Astrocyte (in vitro differentiated cells and primary cell): ENCODE measurements around the gene PPP2R5B. TPM values are rescaled to one million over a fixed set of nuclear protein-coding genes. Genes with fewer than 3 reads are reported as not detected.

ENCODE experiments used
- DNase-seq: peaks from one replicate; pipeline ENCODE4 v3.0.0-alpha.2; 2010; ENCODE audit warnings: low read depth
- FAIRE-seq: peaks from 2 replicates; lab custom pipeline; 2011; peaks lifted over from hg19 to GRCh38; lab: Jason Lieb, UNC
- H2AFZ ChIP-seq: 2 replicates; pipeline ENCODE4 v1.6.0; 2012; ENCODE audit warnings: low read depth, low read length, inconsistent platforms
- H3K27ac ChIP-seq: 2 replicates; pipeline ENCODE4 v1.5.1; 2011; ENCODE audit warnings: low read depth, low read length, inconsistent platforms
- H3K27me3 ChIP-seq: 2 replicates; pipeline ENCODE4 v1.6.0; 2011; ENCODE audit warnings: low read length, inconsistent platforms; ENCODE audit not compliant: insufficient read depth
- H3K36me3 ChIP-seq: 2 replicates; pipeline ENCODE4 v1.5.1; 2011; ENCODE audit warnings: low read length, inconsistent platforms; ENCODE audit not compliant: insufficient read depth
- H3K4me1 ChIP-seq: 2 replicates; pipeline ENCODE4 v1.5.1; 2011; ENCODE audit warnings: low read length, inconsistent platforms; ENCODE audit not compliant: insufficient read depth
- H3K4me2 ChIP-seq: 2 replicates; pipeline ENCODE4 v1.6.0; 2012; ENCODE audit warnings: low read length, inconsistent platforms
- H3K4me3 ChIP-seq: 2 replicates; pipeline ENCODE4 v1.5.1; 2011; ENCODE audit warnings: low read depth, mild to moderate bottlenecking, low read length, inconsistent platforms; ENCODE audit not compliant: insufficient read depth
- H3K79me2 ChIP-seq: 2 replicates; pipeline ENCODE4 v1.6.0; 2012; ENCODE audit warnings: mild to moderate bottlenecking, low read length, inconsistent platforms; ENCODE audit not compliant: insufficient read depth
- H3K9ac ChIP-seq: 2 replicates; pipeline ENCODE4 v1.6.0; 2012; ENCODE audit warnings: mild to moderate bottlenecking, low read length, inconsistent platforms
- H3K9me3 ChIP-seq: 2 replicates; pipeline ENCODE4 v1.5.1; 2012; ENCODE audit warnings: low read depth, mild to moderate bottlenecking, low read length, inconsistent platforms; ENCODE audit not compliant: insufficient read depth
- H4K20me1 ChIP-seq: 2 replicates; pipeline ENCODE4 v1.6.0; 2012; ENCODE audit warnings: low read length, inconsistent platforms; ENCODE audit not compliant: insufficient read depth
- H3K27ac Mint-ChIP-seq: one replicate; pipeline ENCODE4 v1.8.0; 2021; ENCODE audit warnings: mild to moderate bottlenecking, mixed read lengths; ENCODE audit not compliant: unreplicated experiment
- H3K27me3 Mint-ChIP-seq: one replicate; pipeline ENCODE4 v1.8.0; 2021; ENCODE audit warnings: low read depth, mixed read lengths; ENCODE audit not compliant: unreplicated experiment
- H3K36me3 Mint-ChIP-seq: one replicate; pipeline ENCODE4 v1.8.0; 2021; ENCODE audit warnings: low read depth, mixed read lengths; ENCODE audit not compliant: unreplicated experiment
- H3K4me1 Mint-ChIP-seq: one replicate; pipeline ENCODE4 v1.8.0; 2021; ENCODE audit warnings: low read depth, mixed read lengths; ENCODE audit not compliant: unreplicated experiment
- H3K4me3 Mint-ChIP-seq: one replicate; pipeline ENCODE4 v1.8.0; 2021; ENCODE audit warnings: mild to moderate bottlenecking, moderate library complexity, mixed read lengths; ENCODE audit not compliant: unreplicated experiment
- H3K9me3 Mint-ChIP-seq: one replicate; pipeline ENCODE4 v1.8.0; 2021; ENCODE audit warnings: mild to moderate bottlenecking, mixed read lengths; ENCODE audit not compliant: unreplicated experiment
- CTCF ChIP-seq: IDR thresholded peaks from 2 replicates; pipeline ENCODE4 v1.5.1; 2011; ENCODE audit warnings: low read depth, mild to moderate bottlenecking, inconsistent platforms, low read length, moderate library complexity; ENCODE audit not compliant: insufficient read depth
- EZH2 ChIP-seq: IDR thresholded peaks from 2 replicates; pipeline ENCODE4 v1.6.1; 2012; ENCODE audit warnings: mild to moderate bottlenecking, low read length, inconsistent platforms; ENCODE audit not compliant: insufficient read depth
- total RNA-seq: library from RNA; stranded (reverse); gene quantifications from 2 replicates; pipeline ENCODE4 v1.2.1, GENCODE V29; 2021

Gene PPP2R5B
- total RNA-seq, 1 donor from 2014 or later, result 24.1 TPM

- Mint-ChIP-seq H3K27me3 (peaks cover 25% of the 10 kb centered on the region), H3K36me3 (no peaks in the 10 kb centered on the region), H3K4me3 (no peak overlapping the region), H3K9me3 (peaks cover 2% of the 10 kb centered on the region), H3K4me1 (no peaks in the 10 kb centered on the region), H3K27ac (no peak overlapping the region)
- Histone ChIP-seq H3K27ac (no peak overlapping the region), H2AFZ (no peak overlapping the region), H3K27me3 (peaks cover 23% of the 10 kb centered on the region), H3K4me3 (no peak overlapping the region), H3K36me3 (no peaks in the 10 kb centered on the region), H4K20me1 (no peaks in the 10 kb centered on the region), H3K4me1 (no peaks in the 10 kb centered on the region), H3K9me3 (no peaks in the 10 kb centered on the region), H3K4me2 (no peak overlapping the region), H3K79me2 (no peaks in the 10 kb centered on the region), H3K9ac (no peak overlapping the region)
- DNase-seq, result no peak
- TF ChIP-seq CTCF (no peak), EZH2 (no peak)
- FAIRE-seq, result no peak
These were observed 22.8 kb downstream of the PPP2R5B start for GRCh38 chr11:64947208-64947814.

- H3K79me2 ChIP-seq, result no peaks in the 10 kb centered on the region
- no peaks in the 10 kb centered on the region for H4K20me1 ChIP-seq
- no peaks in the 10 kb centered on the region for H3K4me1 Mint-ChIP-seq
- TF ChIP-seq CTCF (no peak), EZH2 (no peak)
- H3K27me3 ChIP-seq, result peaks cover 15% of the 10 kb centered on the region
- H3K36me3 Mint-ChIP-seq, result no peaks in the 10 kb centered on the region
- H3K27me3 Mint-ChIP-seq, result peaks cover 17% of the 10 kb centered on the region
- H3K9ac ChIP-seq, result no peak overlapping the region
- H3K27ac ChIP-seq, result no peak overlapping the region
- no peak overlapping the region for H3K4me3 ChIP-seq
- no peaks in the 10 kb centered on the region for H3K4me1 ChIP-seq
- H3K36me3 ChIP-seq, result no peaks in the 10 kb centered on the region
- H3K27ac Mint-ChIP-seq, result no peak overlapping the region
- no peak overlapping the region for H2AFZ ChIP-seq
- H3K9me3 ChIP-seq, result no peaks in the 10 kb centered on the region
- no peak overlapping the region for H3K4me3 Mint-ChIP-seq
- H3K9me3 Mint-ChIP-seq, result no peaks in the 10 kb centered on the region
- no peak overlapping the region for H3K4me2 ChIP-seq
- no peak for FAIRE-seq
- DNase-seq, result no peak
These were observed 27.0 kb downstream of the PPP2R5B start for GRCh38 chr11:64951529-64951928.

GRCh38 chr11:64954201-64954600 lies 29.7 kb downstream of the PPP2R5B start:
- H3K27ac Mint-ChIP-seq, result no peak overlapping the region
- no peaks in the 10 kb centered on the region for H3K4me1 Mint-ChIP-seq
- H3K4me3 Mint-ChIP-seq, result no peak overlapping the region
- Histone ChIP-seq H3K36me3 (no peaks in the 10 kb centered on the region), H3K27ac (no peak overlapping the region), H4K20me1 (no peaks in the 10 kb centered on the region), H3K27me3 (peaks cover 17% of the 10 kb centered on the region), H3K4me1 (no peaks in the 10 kb centered on the region), H3K9me3 (no peaks in the 10 kb centered on the region), H3K9ac (no peak overlapping the region), H3K4me3 (no peak overlapping the region), H3K4me2 (no peak overlapping the region), H3K79me2 (no peaks in the 10 kb centered on the region), H2AFZ (no peak overlapping the region)
- H3K36me3 Mint-ChIP-seq, result no peaks in the 10 kb centered on the region
- FAIRE-seq (no peak), DNase-seq (no peak)
- TF ChIP-seq EZH2 (no peak), CTCF (no peak)
- no peaks in the 10 kb centered on the region for H3K9me3 Mint-ChIP-seq
- H3K27me3 Mint-ChIP-seq, result peaks cover 17% of the 10 kb centered on the region
